Skeletal muscle tissue (tissue), 4 donors: ENCODE data around the gene SLC35A5. TPM values are rescaled to one million over a fixed set of nuclear protein-coding genes. Genes with fewer than 3 reads are reported as not detected.

Experiments used
- H3K27ac ChIP-seq: one replicate; pipeline ENCODE4 v1.7.0; 2013; ENCODE audit warnings: mild to moderate bottlenecking, low read depth, low read length, inconsistent platforms
- H3K27me3 ChIP-seq, 3 donors: one replicate each; pipeline ENCODE4 v1.7.0; 2013; ENCODE audit warnings: low read length in 3 of 3; ENCODE audit not compliant: control insufficient read depth in 3 of 3, insufficient read depth in 3 of 3
- H3K36me3 ChIP-seq, 3 donors: one replicate each; pipeline ENCODE4 v1.7.0; 2013; ENCODE audit warnings: low read length in 3 of 3; ENCODE audit not compliant: control insufficient read depth in 3 of 3, insufficient read depth in 3 of 3
- H3K4me1 ChIP-seq, 3 donors: one replicate each; pipeline ENCODE4 v1.7.0; 2013; ENCODE audit warnings: low read length in 3 of 3, mild to moderate bottlenecking in 3 of 3; ENCODE audit not compliant: control insufficient read depth in 3 of 3, insufficient read depth in 3 of 3
- H3K4me3 ChIP-seq, 3 donors: one replicate each; pipeline ENCODE4 v1.7.0; 2013; ENCODE audit warnings: low read length in 3 of 3
- H3K9ac ChIP-seq, 3 donors: one replicate each; pipeline ENCODE4 v1.7.0; 2013; ENCODE audit warnings: low read length in 3 of 3, mild to moderate bottlenecking in 3 of 3, moderate library complexity in 2 of 3, low read depth in 1 of 3
- H3K9me3 ChIP-seq, 3 donors: one replicate each; pipeline ENCODE4 v1.7.0; 2013; ENCODE audit warnings: low read length in 3 of 3; ENCODE audit not compliant: control insufficient read depth in 3 of 3
- total RNA-seq: library from RNA; depleted of rRNA; stranded (reverse); fragments of >200 nt; gene quantifications from one replicate; pipeline ENCODE4 v1.2.3, GENCODE V29; 2014
- donor health status: Osteomylitis.

The SLC35A5 gene
- total RNA-seq, 1 donor from 2014 or later = 17.7 TPM

- H3K9ac ChIP-seq = no peak overlapping the region
- peaks cover 0 to 7% (median 5%) of the 10 kb centered on the region in 3 donors for H3K4me1 ChIP-seq
- peak overlapping the region in 1 of 3 donors; percentile 48 for H3K4me3 ChIP-seq
- H3K27me3 ChIP-seq = no peaks in the 10 kb centered on the region
- H3K27ac ChIP-seq = no peak overlapping the region
- no peaks in the 10 kb centered on the region for H3K9me3 ChIP-seq
- no peaks in the 10 kb centered on the region for H3K36me3 ChIP-seq
Observed at GRCh38 chr3:112633191-112633590, 71.3 kb downstream of the SLC35A5 start.

GRCh38 chr3:112633757-112634156, 71.9 kb downstream of the SLC35A5 start:
- Histone ChIP-seq H3K27ac (no peak overlapping the region), H3K4me1 (peaks cover 0 to 7% (median 5%) of the 10 kb centered on the region in 3 donors), H3K4me3 (peak overlapping the region in 1 of 3 donors; percentile 48), H3K27me3 (peaks cover 0 to 2% (median 0%) of the 10 kb centered on the region in 3 donors), H3K9ac (no peak overlapping the region), H3K36me3 (no peaks in the 10 kb centered on the region), H3K9me3 (no peaks in the 10 kb centered on the region)

DNA sequence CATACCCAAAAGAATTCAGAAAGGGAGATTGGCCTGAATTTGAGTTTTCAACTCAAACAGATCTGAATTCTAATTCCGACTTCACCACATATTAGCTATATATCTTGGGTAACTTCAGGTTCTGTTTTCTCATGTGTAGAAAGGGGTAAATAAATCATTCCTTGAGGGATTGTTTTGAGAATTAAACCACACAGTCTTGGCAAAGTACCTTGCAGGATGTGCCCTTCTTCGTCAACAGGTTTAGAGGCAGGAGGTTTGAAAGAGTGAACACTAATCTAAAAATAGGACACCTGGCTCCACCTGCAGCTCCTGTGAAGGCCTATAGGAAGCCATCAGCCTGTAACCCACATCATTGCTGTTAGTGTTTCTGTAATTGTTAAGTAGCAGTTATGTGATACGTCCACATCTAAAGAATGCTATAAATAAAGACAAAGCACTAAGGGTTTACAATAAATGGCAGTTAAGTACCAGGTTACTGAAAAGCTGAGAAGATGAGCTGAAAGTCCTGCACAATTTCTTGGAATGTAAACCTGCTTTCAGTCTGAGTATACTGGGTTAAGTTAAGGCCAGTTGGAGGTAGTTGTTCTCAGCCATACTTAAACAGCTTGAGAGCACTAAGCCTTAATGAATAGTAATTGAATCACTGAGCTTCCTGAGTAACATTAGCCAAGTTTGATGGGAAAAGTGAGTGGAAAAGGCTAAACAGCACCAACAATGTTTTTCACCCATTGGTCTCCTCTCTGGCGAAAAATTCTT, 73.1 kb downstream of the SLC35A5 start:
- no peaks in the 10 kb centered on the region for H3K9me3 ChIP-seq

More for the DNA sequence above, 73.1 kb downstream of the SLC35A5 start:
- peaks cover 0 to 2% (median 0%) of the 10 kb centered on the region in 3 donors for H3K27me3 ChIP-seq
- H3K4me1 ChIP-seq = peaks cover 3 to 15% (median 5%) of the 10 kb centered on the region in 3 donors
- peak overlapping the region in 1 of 3 donors; percentile 33 for H3K4me3 ChIP-seq
- H3K27ac ChIP-seq = no peak overlapping the region
- H3K36me3 ChIP-seq = no peaks in the 10 kb centered on the region
- H3K9ac ChIP-seq = peak overlapping the region in 1 of 3 donors; percentile 52

Other genes with a start within 250 kb of the SLC35A5 start
- gene CD200, start 228.9 kb upstream of the SLC35A5 start, total RNA-seq = 4.2 TPM
- under 0.01 TPM for gene BTLA, start 62.6 kb upstream of the SLC35A5 start, total RNA-seq
- 24.5 TPM for gene ATG3, start 83 bp upstream of the SLC35A5 start, total RNA-seq
- gene CCDC80, start 79.1 kb downstream of the SLC35A5 start, total RNA-seq = 25.6 TPM